Activated T-helper 1 cell treated with anti-CD3 and anti-CD28 coated beads, Interleukin-2, amount 50 U/mL, for 16 hours (primary cell): Measurements from ENCODE around the gene CITED4.
A peak's percentile ranks its signal among the peaks of the same experiment; 100 is the strongest.
"Not testable (repeated sequence)": the region's sequence is repeated elsewhere in the genome, so short reads cannot be mapped to it uniquely, and the experiment has no call there.

ENCODE experiments used
- DNase-seq, 2 donors: peaks; one replicate each; pipeline ENCODE4 v3.0.0-alpha.2; 2020; ENCODE audit warnings: low read depth in 1 of 2, low spot score in 1 of 2

The CITED4 gene

GRCh38 chr1:40862008-40862863 lies at the start of gene CITED4:
Gene CITED4 (minus strand): TSS chr1:40862363. CDS start chr1:40862127, 236 bp downstream.
- peak; percentile 91 to 94 for DNase-seq

- no peak for DNase-seq
These were observed 48.9 kb upstream of the CITED4 start for GRCh38 chr1:40911105-40911504.

GRCh38 chr1:40909281-40909680 lies 47.1 kb upstream of the CITED4 start:
- no peak for DNase-seq

GRCh38 chr1:40908350-40908749 lies 46.2 kb upstream of the CITED4 start:
- no peak for DNase-seq

- no peak for DNase-seq
These were observed 45.7 kb upstream of the CITED4 start for GRCh38 chr1:40907899-40908298.

GRCh38 chr1:40906781-40907400 lies 44.7 kb upstream of the CITED4 start:
- no peak for DNase-seq

- no peak for DNase-seq
These were observed 42.9 kb upstream of the CITED4 start for GRCh38 chr1:40905061-40905460.

GRCh38 chr1:40903106-40903505 lies 40.9 kb upstream of the CITED4 start:
- DNase-seq: no peak

- no peak for DNase-seq
These were observed 40.0 kb upstream of the CITED4 start for GRCh38 chr1:40901886-40902852.

- DNase-seq: no peak
These were observed 37.2 kb upstream of the CITED4 start for GRCh38 chr1:40899230-40899870.

- no peak for DNase-seq
These were observed 36.3 kb upstream of the CITED4 start for GRCh38 chr1:40898431-40898901.

- no peak for DNase-seq
These were observed 35.4 kb upstream of the CITED4 start for GRCh38 chr1:40897513-40897912.

GRCh38 chr1:40896482-40896881 lies 34.3 kb upstream of the CITED4 start:
- DNase-seq: no peak

- no peak for DNase-seq
These were observed 33.4 kb upstream of the CITED4 start for GRCh38 chr1:40895601-40896000.

- not testable (repeated sequence) for DNase-seq
These were observed 32.7 kb upstream of the CITED4 start for GRCh38 chr1:40894858-40895257.

- no peak for DNase-seq
These were observed 32.3 kb upstream of the CITED4 start for GRCh38 chr1:40894455-40894854.

- no peak for DNase-seq
These were observed 31.8 kb upstream of the CITED4 start for GRCh38 chr1:40893946-40894345.

- no peak for DNase-seq
These were observed 30.2 kb upstream of the CITED4 start for GRCh38 chr1:40892354-40892753.

- DNase-seq: no peak
These were observed 28.6 kb upstream of the CITED4 start for GRCh38 chr1:40890771-40891170.

- DNase-seq: no peak
These were observed 25.5 kb upstream of the CITED4 start for GRCh38 chr1:40887652-40888051.

GRCh38 chr1:40887012-40887378 lies 24.8 kb upstream of the CITED4 start:
- no peak for DNase-seq
